ENCODE data around the gene GMPR.
"Not testable (repeated sequence)": the region's sequence is repeated elsewhere in the genome, so short reads cannot be mapped to it uniquely, and the experiment has no call there.

The GMPR gene

DNA sequence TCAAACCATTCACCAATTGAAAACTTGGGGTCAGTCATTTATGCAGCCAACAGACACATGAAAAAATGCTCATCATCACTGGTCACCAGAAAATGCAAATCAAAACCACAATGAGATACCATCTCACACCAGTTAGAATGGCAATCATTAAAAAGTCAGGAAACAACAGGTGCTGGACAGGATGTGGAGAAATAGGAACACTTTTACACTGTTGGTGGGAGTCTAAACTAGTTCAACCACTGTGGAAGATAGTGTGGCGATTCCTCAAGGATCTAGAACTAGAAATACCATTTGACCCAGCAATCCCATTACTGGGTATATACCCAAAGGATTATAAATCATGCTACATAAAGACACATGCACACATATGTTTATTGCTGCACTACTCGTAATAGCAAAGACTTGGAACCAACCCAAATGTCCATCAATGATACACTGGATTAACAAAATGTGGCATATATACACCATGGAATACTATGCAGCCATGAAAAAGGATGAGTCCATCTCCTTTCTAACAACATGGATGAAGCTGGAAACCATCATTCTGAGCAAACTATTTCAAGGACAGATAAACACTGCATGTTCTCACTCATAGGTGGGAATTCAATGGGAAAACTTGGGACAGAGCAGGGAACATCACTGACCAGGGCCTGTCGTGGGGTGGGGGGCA is 13.2 kb upstream of the GMPR start:
- DNase-seq (ENCODE audit: low read depth in 1 of 2, low spot score in 1 of 2) = not testable (repeated sequence)

DNA sequence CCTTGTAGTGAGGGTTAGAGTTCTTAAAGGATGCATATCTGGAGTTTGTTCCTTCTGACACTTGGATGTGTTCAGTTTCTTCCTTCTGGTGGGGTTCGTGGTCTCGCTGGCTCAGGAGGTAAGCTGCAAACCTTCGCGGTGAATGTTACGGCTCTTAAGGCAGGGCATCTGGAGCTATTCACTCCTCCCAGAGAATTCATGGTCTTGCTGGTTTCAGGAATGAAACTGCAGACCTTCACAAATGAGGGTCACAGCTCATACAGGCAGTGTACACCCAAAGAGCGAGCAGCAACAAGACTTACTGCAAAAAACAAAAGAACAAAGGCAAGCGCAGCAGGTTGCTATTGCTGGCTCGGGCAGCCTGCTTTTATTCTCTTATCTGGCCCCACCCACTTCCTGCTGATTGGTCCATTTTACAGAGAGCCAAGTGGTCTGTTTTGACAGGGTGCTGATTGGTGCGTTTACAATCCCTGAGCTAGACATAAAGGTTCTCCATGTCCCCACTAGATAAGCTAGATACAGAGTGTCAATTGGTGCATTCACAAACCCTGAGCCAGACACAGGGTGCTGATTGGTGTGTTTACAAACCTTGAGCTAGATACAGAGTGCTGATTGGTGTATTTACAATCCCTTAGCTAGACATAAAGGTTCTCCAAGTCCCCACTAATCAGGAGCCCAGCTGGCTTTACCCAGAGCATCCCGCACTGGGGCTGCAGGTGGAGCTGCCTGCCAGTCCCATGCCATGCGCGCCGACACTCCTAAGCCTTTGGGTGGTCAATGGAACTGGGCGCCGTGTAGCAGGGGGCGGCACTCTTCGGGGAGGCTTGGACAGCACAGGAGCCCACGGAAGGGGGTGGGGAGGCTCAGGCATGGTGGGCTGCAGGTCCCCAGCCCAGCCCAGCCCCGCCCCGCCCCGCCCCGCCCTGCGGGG is 12.0 kb upstream of the GMPR start:
- not testable (repeated sequence) for DNase-seq (ENCODE audit: low read depth in 1 of 2, low spot score in 1 of 2)

DNA sequence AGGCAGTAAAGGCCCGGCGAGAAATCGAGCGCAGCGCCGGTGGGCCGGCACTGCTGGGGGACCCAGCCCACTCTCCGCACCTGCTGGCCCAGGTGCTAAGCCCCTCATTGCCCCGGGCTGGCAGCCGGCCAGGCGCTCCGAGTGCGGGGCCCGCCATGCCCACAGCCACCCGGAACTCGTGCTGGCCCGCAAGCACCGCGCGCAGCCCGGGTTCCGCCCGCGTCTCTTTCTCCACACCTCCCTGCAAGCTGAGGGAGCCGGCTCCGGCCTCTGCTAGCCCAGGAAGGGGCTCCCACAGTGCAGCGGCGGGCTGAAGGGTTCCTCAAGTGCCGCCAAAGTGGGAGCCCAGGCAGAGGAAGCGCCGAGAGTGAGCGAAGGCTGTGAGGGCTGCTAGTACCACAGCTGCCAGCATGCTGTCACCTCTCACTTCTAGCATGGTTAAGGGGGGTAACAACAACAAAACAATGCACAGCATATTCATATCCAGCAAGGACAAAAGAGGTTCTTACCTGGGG is 11.3 kb upstream of the GMPR start:
- DNase-seq (ENCODE audit: low read depth in 1 of 2, low spot score in 1 of 2) = no peak

DNA sequence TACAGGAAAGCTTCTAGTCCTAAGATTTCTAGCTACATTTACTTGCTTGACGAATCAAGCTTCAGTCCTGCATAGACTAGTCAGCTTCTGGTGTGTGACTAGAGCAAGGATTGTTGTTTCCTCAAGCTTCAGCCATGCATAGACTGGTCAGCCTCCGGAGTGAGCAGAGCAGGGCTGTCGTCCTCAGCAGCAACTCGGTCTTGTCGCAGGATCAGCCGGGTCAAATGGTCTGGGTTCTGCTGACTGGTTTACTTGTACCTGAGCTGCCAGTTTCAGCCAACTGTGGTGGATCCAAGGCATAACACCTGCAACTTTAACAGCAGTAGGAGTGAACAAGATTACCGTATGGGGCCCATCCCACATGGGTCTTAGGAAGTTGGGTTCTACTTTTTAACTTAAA is 10.8 kb upstream of the GMPR start:
- no peak for DNase-seq (ENCODE audit: low read depth in 1 of 2, low spot score in 1 of 2)

DNA sequence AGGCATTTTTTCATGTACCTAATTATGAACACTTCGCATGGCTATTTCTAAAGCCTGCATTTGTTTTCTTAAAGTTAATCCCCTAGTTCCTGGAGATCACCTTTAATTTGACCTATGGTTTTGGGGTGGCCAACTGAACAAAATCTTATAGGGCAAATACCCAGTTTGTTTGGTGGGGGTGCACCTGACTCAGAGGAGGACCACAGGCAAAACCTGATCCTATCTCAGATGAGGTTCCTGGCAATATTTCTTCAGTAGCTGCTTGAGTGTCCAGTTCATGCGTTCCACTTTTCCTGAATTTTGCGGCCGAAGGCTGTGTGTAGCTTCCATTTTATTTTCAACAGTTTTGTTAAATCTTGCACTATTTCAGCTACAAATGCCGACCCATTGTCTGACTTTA is 10.3 kb upstream of the GMPR start:
- DNase-seq (ENCODE audit: low read depth in 1 of 2, low spot score in 1 of 2) = no peak

DNA sequence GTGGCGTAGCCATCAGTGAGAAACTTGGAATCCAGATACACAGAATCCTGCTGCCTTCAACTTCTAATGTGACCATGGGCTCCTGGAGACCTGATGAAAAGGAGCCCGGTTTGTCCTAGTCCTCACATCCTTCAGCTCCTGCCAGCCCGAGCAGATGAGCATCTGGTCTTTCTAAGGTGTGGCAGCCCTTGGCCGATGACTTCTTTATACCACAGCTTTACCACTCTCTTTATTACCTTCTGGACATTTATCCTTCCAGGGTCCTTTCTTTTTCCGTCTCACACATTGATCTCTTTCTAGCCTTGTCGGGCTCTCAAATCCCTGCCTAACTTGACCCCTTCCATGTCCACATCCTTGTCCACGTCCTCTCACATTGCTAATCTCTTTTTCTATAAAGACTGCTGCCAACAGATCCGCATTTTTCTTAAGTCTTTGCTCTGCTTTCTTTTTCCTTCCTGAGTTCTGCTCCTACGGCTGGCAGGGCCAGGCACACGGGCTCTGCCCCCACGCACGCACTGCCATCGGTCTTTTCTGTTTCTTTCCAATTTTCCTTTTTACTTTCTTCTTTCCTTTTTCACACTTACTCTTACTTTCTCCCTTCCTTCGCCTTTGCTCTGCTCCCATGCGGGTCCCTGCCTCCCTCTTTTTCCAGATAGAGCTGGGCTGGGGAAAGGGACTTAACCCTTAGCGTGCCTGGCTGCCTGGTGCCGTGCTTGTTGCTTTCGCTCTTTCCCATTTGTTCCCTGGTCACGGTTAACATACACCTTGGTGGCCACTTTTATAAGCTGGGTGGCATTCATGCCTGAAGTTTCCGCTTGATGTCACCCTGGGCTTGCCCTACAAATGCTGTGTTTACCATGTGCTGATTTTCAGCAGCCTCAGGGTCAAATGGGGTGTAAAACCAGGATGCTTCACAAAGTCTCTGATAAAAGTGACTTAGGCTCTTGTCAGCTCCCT is 9.4 kb upstream of the GMPR start:
- DNase-seq (ENCODE audit: low read depth in 1 of 2, low spot score in 1 of 2) = no peak

DNA sequence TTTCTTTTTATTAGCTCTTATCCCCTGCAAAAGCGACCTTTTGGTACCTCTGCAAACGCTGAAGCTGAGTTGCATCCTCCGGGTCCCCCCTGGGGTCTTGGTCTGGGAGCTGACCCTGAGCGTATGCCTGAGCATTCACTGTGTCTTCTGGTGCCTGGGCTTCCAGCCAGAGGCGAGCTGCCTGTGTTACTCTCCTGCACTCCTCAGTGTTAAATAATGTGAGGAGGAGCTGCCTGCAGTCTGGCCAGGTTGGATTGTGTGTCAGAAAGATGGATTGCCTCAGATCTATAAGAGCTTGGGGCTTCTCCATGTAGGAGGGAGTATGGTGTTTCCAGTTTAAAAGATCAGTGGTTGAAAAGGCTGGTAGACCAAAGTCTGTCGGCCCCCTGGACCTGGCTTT is 8.7 kb upstream of the GMPR start:
- DNase-seq (ENCODE audit: low read depth in 1 of 2, low spot score in 1 of 2) = no peak

DNA sequence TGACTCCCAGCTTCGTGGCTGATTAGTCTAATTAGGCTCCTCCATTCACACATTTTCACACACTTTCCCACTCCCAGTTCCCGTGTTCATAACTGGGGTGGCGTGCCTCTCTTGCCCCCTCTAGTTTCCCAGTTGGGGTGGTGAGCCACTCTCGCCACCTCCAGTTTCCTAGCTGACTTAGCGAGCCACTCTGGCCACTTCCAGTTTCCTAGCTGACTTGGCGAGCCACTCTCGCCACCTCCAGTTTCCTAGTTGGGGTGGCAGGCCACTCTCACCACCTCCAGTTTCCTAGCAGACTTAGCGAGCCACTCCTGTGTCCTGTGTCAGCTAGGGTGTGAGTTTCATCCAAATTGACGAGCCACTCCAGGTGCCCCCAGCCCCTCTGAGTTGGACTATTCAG is 7.4 kb upstream of the GMPR start:
- no peak for DNase-seq (ENCODE audit: low read depth in 1 of 2, low spot score in 1 of 2)

DNA sequence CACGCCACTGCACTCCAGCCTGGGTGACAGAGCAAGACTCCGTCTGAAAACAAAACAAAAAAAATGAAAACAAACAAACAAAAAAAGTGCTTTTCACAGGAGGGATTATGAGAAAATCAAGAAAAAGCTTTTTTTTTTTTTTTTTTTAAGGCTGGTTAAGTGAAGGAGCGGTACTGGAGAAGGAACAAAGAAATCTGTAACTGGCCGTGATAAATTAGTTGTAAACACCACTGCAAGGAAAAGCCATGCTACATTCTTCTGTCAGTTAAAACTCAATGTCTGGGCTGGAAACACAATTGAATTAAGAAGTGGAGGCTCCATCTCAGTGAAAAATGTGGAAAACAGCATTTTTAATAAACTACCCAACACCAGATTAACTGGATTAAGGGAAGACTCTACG is 6.3 kb upstream of the GMPR start:
- no peak for DNase-seq (ENCODE audit: low read depth in 1 of 2, low spot score in 1 of 2)

DNA sequence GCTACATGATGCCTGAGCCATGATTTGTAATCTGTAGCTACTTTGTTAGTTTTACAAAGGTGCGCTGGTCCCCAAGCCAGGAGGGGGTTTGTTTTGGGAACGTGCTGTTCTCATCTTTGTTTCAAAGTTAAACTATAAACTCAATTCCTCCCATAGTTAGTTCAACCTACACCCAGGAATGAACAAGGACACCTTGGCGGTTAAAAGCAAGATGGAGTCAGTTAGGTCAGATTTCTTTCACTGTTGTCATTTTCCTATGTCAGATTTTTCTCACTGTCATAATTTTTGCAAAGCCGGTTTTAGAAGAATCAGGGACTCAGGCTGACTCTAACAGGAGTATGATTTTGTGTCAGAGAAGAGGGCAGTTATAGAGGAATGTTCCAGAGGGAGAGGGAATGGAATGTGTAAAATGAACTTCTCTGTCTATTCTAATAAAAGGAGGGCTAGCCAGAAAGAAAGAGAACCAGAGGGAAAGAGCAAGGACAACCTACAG is 2.3 kb upstream of the GMPR start:
- DNase-seq (ENCODE audit: low read depth in 1 of 2, low spot score in 1 of 2) = no peak

DNA sequence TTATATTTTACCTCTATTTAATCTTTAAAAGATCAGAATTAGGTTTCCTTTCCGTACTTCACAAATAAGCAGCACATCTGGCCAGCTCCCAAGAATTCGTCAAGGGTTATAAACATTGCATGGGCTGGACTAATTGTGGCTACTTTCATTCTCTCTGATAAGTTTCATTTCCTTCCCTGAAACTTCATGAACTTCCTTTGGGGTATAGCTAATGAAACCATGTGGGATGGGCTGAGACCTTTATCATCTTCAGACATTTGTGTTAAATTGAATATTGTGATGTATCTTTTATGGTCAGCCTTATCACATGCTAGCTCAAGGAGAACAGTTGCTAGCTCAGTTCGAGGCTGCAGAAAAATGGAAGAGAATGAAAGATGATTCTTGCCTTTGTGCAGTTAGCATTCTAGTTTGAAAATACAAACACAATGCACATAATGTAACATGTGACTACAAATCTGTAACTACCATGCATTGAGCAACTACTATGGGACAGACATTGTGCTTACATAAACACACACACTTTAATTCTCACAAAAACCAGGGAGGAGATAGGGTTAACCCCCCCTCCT is 1.7 kb upstream of the GMPR start:
- no peak for DNase-seq (ENCODE audit: low read depth in 1 of 2, low spot score in 1 of 2)

DNA sequence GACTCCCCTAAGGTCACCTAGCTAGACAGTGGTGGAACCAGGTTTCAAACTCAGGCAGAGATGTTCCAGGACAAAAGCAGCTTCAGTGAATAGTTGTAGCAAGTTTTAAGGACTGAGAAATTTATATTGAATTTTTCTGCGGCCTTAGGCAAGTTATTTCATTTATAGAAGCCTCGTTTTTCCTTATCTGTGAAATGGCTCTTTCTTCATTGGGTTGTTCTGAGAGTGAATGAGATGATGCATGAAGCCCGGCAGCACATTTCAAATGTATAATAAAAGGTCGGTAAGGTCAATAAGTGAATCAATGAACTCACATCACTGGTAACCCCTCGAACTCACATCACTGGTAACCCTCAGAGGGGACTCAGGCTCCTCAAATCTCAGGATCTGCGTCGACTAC is 1.1 kb upstream of the GMPR start:
- no peak for DNase-seq (ENCODE audit: low read depth in 1 of 2, low spot score in 1 of 2)

DNA sequence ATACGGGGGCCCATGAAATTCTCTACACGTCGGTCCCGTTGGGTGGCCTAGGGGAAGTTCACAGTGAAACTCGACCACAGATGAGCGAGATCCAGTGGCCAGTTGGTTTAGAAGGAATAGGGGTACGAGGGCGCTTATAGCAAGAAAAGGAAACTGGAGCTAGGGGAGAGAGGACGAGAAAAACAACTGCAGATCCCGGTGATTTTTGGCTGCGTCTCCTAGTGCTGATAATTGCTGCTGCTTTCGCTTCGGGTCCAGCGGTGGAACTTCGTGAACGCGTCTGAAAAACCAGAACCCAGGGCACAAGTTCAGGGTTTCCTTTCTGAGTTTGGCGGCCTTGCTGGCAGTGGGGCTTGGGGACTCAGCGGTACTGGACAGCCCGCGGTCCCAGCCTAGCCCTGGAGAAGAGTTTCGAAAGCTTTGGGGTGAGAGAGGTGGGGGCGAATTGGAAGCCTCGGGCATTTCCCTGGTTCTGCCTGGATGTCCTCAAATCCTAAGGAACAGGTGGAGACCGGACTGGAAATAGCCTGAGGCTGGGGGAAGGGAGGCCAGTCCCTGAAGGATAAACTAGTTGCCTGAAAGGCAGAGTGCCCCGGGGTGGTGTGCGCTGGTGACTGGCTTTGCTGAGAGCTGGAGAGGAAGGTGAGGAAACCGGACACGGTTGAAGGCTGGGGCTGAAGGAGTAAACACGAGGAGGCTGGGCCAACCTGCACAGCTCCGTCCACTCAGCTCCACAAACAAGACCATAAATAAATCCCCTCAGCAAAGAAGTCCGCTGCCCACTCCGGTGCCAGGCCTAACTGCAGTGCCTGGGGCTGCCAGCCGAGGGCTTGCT is 793 bp downstream of the GMPR start:
- no peak for DNase-seq (ENCODE audit: low read depth in 1 of 2, low spot score in 1 of 2)

DNA sequence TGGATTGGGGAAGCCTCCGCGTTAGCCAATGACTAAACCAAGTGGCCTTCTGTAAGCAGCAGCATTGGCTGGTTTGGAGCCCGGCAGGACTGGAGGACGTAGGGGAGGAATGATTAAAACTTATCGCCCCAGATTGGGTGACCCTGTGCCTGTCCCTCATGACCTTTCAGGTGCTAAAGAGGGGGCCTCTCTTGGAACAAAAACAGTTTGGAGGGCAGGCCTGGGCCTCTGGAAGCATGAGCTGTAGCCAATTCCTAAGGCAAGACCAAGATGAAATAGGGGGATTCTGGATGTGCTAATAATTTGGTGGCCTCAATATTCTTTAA is 1.4 kb downstream of the GMPR start:
- no peak for DNase-seq (ENCODE audit: low read depth in 1 of 2, low spot score in 1 of 2)

DNA sequence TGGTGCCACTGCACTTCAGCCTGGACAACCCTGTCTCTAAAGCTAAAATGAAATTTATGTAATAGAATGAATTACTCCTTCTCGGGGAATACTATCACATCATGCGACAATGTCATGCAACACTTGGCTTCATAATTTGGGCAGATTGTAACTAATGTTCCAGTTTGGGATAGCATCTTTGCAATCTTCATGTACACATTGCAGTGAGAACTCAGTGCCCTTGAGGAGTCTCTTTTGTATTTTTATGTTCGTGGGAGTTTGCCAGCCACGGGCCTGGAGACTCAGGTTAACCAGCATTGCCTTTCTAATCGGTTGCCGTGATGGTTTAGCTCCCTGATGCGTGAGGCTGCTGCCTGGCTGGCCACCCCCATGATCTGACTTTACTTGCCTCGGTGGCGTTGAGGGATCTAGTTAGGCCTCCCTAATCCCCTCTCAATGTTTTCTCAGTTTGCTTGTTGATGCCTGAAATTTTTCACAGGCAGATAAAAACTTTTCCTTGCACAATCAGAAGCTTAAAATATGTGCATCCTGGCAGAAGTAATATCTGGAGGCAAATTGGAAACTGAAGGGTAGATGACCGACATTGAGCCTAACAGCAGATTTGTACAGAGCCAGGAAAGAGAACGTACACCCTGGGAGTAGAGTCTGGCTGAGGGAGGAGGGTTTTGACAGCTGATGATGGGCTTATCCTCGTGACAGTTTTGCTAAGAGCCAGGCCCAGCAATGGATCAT is 2.4 kb downstream of the GMPR start:
- no peak for DNase-seq (ENCODE audit: low read depth in 1 of 2, low spot score in 1 of 2)

DNA sequence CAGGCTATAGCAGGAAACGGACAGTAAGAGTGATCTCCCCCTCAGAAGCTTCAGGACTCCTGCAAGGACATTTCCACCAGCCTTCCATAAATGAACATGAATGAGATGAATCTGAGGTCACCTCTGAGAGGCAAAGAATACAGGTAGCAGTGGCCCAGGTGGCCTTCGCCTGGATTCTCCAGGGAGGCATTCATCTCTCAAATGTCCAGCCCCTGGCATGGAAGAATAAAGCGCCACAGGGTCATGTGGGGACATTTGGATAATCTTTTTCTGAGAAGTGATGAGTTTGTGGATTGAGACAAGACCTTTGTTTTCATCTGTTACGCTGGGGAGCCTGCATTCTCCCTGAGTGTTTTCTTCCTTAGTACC is 2.9 kb downstream of the GMPR start:
- no peak for DNase-seq (ENCODE audit: low read depth in 1 of 2, low spot score in 1 of 2)

DNA sequence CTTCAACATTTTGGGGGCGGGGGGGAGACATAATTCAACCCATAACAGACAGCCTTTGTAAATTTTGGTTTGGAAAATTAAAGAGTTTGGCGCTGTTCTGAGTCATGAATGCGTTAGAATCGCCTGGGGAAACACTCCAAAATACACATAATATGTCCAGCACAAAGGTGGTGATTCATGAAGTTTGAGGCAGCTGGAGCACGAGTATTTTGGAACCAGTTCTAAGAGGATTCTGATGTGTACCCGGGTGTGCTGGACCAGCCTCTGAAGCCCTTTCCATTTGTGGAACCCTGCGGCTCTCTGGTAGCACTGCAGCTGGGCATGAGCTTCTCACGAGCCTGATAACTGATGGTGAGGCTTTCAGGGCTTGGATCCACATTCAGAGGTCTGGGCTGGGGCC is 4.7 kb downstream of the GMPR start:
- no peak for DNase-seq (ENCODE audit: low read depth in 1 of 2, low spot score in 1 of 2)

DNA sequence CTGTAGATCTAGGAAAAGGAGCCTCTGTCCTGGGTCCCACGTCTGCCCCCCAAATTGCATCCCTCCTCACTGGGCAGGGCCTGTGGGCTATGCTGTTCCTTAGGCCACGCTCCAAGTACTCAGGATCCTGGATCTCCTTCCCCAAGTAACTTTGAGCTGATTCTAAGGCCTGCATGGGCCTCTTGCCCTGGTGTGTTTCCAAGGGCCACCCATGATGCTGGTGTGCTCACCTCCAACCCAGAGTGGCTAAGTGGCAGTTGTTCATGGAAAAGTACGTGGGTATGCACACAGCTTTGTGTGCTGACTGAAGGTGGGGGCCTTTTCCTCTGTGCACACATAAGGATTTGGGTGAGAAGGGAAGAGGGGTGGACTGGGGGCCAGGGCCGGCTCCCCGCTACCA is 5.3 kb downstream of the GMPR start:
- DNase-seq (ENCODE audit: low read depth in 1 of 2, low spot score in 1 of 2) = no peak

DNA sequence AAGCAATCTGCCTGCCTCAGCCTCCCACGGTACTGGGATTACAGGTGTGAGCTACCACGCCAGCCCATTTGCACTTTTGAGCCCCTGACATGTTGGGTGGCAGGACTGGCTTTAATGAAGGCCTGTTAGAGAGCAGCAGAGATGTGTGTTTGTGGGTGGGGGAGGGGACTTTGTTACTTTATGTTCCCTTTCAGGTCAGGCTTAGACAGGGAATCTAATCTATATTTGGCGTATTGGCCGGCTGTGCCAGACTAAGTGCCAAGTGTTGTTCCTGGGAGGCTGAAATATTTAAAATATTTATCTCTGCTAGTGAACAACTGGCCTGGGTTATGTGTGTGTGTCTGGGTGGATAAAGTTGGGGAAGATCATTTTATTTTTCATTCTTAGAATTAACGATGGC is 6.1 kb downstream of the GMPR start:
- no peak for DNase-seq (ENCODE audit: low read depth in 1 of 2, low spot score in 1 of 2)
